ENCODE data around the gene DCAF15.
"Not testable (repeated sequence)": the region's sequence is repeated elsewhere in the genome, so short reads cannot be mapped to it uniquely, and the experiment has no call there.

The DCAF15 gene

DNA sequence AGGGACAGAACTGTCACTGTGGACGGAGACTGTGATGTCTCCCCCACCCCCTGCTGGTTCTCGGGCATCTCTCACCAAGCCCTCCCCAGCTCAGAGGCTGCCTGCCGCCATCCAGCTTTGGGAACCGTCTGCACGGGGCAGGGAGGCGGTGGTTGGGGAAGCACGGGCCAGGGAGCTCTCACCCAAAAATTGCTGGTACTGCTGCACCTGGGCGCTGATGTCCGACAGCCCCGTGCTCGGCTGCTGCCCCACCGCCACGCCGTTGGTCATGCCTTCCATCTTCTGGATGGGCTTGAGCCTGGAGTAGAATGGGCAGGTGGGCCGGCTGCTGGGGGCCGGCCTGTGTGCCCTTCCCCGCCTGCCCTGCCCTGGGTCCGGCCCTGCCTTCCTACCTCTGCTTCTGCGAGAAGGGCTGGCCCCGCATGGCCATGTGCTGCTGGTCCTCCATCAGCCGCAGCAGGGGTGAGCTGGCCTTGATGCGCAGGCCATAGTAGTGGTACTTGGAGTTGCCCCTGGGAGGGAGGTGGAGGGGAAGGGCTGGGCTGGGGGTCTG, 16.1 kb downstream of the DCAF15 start:
- no peak for DNase-seq (ENCODE audit: low read depth)
- TF ChIP-seq, protein P1, sequence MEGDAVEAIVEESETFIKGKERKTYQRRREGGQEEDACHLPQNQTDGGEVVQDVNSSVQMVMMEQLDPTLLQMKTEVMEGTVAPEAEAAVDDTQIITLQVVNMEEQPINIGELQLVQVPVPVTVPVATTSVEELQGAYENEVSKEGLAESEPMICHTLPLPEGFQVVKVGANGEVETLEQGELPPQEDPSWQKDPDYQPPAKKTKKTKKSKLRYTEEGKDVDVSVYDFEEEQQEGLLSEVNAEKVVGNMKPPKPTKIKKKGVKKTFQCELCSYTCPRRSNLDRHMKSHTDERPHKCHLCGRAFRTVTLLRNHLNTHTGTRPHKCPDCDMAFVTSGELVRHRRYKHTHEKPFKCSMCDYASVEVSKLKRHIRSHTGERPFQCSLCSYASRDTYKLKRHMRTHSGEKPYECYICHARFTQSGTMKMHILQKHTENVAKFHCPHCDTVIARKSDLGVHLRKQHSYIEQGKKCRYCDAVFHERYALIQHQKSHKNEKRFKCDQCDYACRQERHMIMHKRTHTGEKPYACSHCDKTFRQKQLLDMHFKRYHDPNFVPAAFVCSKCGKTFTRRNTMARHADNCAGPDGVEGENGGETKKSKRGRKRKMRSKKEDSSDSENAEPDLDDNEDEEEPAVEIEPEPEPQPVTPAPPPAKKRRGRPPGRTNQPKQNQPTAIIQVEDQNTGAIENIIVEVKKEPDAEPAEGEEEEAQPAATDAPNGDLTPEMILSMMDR (conservative IDR thresholded peaks at IDR 0.05; ENCODE audit: control insufficient read depth, insufficient read depth, low read depth, low read length), result no peak
- no peak overlapping the region for H3K4me3 ChIP-seq (ENCODE audit: control insufficient read depth, low read depth, low read length)

DNA sequence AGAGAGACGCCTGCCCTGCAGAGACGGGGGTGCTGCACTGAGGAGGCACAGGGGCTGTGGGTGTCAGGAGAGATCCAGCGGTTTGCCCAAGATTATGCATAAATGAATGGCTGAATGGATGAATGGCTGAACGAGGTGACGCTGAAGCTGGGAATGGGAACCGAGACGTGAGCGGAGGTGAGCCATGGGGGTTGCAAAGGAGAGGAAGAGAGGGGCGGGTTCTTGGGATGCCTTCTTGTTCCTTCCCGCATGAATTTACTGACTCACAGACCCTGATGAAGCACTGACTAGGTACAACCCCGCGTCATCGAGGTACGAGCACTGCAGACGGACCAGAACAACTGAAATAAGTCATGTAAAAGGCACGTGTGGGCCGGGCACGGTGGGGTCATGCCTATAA, 16.7 kb downstream of the DCAF15 start:
- TF ChIP-seq, protein P1 (conservative IDR thresholded peaks at IDR 0.05; ENCODE audit: control insufficient read depth, insufficient read depth, low read depth, low read length), result no peak
- H3K4me3 ChIP-seq (ENCODE audit: control insufficient read depth, low read depth, low read length), result no peak overlapping the region
- DNase-seq (ENCODE audit: low read depth), result no peak

DNA sequence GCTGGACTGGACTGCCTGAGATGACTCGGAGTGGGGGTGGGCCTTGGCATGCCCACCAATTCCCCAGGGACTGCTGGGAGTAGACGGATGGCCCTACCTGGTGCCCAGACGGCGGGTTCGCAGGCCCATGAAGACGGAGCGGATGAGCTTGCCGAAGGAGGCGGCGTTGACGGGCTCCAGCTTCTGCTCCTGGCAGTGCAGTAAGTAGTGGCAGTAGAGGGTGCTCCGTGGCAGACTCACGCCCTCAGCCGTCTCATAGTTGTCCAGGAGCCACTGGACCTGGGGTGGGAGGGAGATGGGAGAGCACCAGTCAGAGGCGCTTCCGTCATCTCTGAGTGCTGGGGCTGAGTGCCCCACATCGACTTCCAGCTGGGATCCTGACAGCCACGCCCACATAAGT, 17.6 kb downstream of the DCAF15 start:
- TF ChIP-seq, protein P1 (conservative IDR thresholded peaks at IDR 0.05; ENCODE audit: control insufficient read depth, insufficient read depth, low read depth, low read length), result no peak
- H3K4me3 ChIP-seq (ENCODE audit: control insufficient read depth, low read depth, low read length), result no peak overlapping the region
- no peak for DNase-seq (ENCODE audit: low read depth)

DNA sequence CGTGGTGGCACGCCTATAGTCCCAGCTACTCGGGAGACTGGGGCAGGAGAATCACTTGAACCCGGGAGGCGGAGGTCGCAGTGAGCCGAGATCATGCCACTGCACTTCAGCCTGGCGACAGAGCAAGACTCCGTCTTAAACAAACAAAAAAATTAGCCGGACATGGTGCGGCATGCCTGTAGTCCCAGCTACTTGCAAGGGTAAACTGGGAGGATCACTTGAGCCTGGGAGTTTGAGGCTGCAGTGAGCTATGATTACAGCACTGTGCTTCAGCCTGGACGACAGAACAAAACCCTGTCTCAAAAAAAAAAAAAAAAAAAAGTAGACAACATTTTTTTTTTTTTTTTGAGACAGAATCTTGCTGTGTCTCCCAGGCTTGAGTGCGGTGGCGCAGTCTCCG, 19.6 kb downstream of the DCAF15 start:
- not testable (repeated sequence) for DNase-seq (ENCODE audit: low read depth); H3K4me3 ChIP-seq (ENCODE audit: control insufficient read depth, low read depth, low read length)

DNA sequence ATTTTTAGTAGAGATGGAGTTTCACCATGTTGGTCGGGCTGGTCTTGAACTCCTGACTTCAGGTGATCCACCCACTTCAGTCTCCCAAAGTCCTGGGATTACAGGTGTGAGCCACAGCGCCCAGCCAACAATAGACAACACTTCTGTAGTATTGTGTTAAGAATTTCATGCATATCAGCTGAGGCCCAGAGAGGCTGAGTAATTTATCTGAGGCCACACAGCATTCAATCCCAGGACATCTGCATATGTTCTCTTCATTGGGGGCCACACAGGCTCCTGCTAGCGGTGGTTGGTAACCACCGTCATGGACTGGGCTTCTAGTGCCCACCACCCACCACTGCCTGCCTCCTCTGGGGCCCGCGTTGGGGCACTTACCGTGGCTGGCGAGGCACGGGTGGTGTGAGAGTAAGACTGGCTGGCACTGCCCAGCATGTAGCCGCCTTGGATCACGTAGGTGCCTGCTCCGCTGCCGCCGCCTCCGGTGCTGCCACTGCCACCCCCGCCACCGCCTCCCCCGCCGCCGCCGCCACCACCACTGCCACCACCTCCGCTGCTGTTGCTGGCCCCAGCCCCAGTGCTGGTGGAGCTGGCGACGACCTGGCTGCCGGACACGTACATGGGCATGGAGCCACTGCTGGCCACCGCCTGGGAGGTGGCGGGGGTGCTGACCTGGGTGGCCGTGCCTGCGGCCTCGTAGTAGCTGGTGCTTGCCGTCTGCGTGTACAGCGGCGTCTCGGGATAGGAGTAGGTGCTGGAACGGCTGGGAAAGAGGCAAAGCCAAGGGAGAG, 20.3 kb downstream of the DCAF15 start:
- no peak for DNase-seq (ENCODE audit: low read depth)
- TF ChIP-seq, protein P1 (conservative IDR thresholded peaks at IDR 0.05; ENCODE audit: control insufficient read depth, insufficient read depth, low read depth, low read length), result no peak
- H3K4me3 ChIP-seq (ENCODE audit: control insufficient read depth, low read depth, low read length), result no peak overlapping the region

DNA sequence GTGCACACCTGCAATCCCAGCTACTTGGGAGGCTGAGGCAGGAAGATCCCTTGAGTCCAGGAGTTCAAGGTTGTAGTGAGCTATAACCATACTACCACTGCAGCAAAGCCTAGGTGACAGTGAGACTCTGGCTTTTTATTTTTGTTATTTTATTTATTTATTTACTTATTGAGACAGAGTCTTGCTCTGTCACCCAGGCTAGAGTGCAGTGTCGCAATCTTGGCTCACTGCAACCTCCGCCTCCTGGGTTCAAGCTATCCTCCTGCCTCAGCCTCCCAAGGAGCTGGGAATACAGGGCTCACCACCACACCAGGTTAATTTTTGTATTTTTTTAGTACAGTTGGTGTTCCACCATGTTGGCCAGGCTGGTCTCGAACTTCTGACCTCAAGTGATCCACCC, 21.2 kb downstream of the DCAF15 start:
- not testable (repeated sequence) for DNase-seq (ENCODE audit: low read depth); H3K4me3 ChIP-seq (ENCODE audit: control insufficient read depth, low read depth, low read length)

DNA sequence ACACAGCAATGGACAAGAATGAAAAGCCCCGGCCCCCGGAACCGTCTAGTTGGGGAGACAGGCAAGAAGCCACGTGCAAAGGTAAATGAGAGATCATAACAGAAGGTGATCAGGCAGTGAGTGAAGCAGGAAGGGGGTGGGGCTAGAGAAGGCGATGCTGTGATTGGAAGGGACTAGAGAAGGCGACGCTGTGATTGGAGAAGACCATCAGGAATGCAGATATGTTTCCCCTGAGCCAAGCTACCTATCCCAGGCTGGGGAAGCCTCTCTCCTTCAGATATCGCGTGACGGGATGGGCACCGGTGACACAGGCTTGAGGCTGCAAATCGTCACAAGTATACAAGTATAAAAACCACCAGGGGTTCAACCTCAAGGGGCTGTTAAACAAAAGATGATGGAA, 21.8 kb downstream of the DCAF15 start:
- H3K4me3 ChIP-seq (ENCODE audit: control insufficient read depth, low read depth, low read length), result no peak overlapping the region
- DNase-seq (ENCODE audit: low read depth), result no peak
- TF ChIP-seq, protein P1 (conservative IDR thresholded peaks at IDR 0.05; ENCODE audit: control insufficient read depth, insufficient read depth, low read depth, low read length), result no peak

DNA sequence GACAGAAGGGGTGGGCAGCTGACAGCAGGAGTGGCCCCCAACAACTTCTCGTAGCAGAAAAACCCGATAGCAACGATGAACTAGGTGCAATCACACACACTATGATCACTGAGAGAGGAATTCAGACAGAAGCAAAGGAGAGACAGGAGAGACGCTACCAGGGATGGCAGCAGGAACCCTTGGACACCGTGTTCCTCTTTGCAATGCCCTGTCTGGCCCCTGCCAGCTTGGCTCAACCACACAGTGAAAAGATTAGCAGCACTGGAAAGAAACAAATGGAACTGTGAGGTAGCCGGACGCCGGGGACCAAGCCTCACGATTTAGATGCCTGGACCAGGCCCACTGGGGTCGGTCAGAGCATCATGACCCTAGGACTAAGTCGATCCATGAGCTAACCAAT, 23.6 kb downstream of the DCAF15 start:
- TF ChIP-seq, protein P1 (conservative IDR thresholded peaks at IDR 0.05; ENCODE audit: control insufficient read depth, insufficient read depth, low read depth, low read length), result no peak

More for the DNA sequence above, 23.6 kb downstream of the DCAF15 start:
- DNase-seq (ENCODE audit: low read depth), result no peak
- H3K4me3 ChIP-seq (ENCODE audit: control insufficient read depth, low read depth, low read length), result no peak overlapping the region

All from fibroblast of mammary gland (primary cell).